Cardiac muscle cell (in vitro differentiated cells and primary cell): ENCODE results near the gene NR1I2. TPM values are rescaled to one million over a fixed set of nuclear protein-coding genes. Genes with fewer than 3 reads are reported as not detected.

ENCODE experiments used
- DNase-seq, 2 donors: peaks; one replicate each; pipeline versions ENCODE4 v3.0.0 to v3.0.0-alpha.2; 2010 to 2017; ENCODE audit warnings: low read depth in 1 of 2, low spot score in 1 of 2
- H3K27ac ChIP-seq: fragments of 200-600 bp; sonication (generic); 2 replicates; pipeline ENCODE4 v1.5.1; 2016
- H3K27me3 ChIP-seq: fragments of 200-600 bp; sonication (generic); 2 replicates; pipeline ENCODE4 v1.6.0; 2016; ENCODE audit warnings: control low read depth
- H3K36me3 ChIP-seq: fragments of 200-600 bp; sonication (generic); 2 replicates; pipeline ENCODE4 v1.5.1; 2016; ENCODE audit warnings: control low read depth
- H3K4me1 ChIP-seq: fragments of 200-600 bp; sonication (generic); 2 replicates; pipeline ENCODE4 v1.8.1; 2017; ENCODE audit warnings: low read depth, mild to moderate bottlenecking, mixed run types
- H3K4me3 ChIP-seq: fragments of 200-600 bp; sonication (generic); 2 replicates; pipeline ENCODE4 v1.5.1; 2016; ENCODE audit warnings: mild to moderate bottlenecking
- H3K9me3 ChIP-seq: fragments of 200-600 bp; sonication (generic); 2 replicates; pipeline ENCODE4 v1.5.1; 2017; ENCODE audit warnings: low read depth, mild to moderate bottlenecking, control low read depth
- CTCF ChIP-seq: IDR thresholded peaks from 2 replicates; pipeline ENCODE4 v1.5.1; 2012; ENCODE audit warnings: low read depth, mild to moderate bottlenecking, low read length
- polyA plus RNA-seq: library from polyadenylated mRNA; unstranded; fragments of >200 nt; fragmentation: Nextera tagmentation; extraction: Ambion mirVana; gene quantifications from 2 replicates; pipeline ENCODE4 v1.2.1, GENCODE V29; 2016
- total RNA-seq: library from RNA; depleted of rRNA; stranded (reverse); fragments of >200 nt; gene quantifications from 2 replicates; pipeline ENCODE4 v1.2.3, GENCODE V29; 2016

NR1I2 gene
- total and polyA plus RNA-seq, 2 experiments from 2014 or later: 0.06 TPM; not detected in 1

- no peak overlapping the region for H3K4me3 ChIP-seq
- TF ChIP-seq CTCF: no peak
- no peaks in the 10 kb centered on the region for H3K9me3 ChIP-seq
- H3K27ac ChIP-seq: peak overlapping the region; percentile 11
- peaks cover 13% of the 10 kb centered on the region for H3K36me3 ChIP-seq
- H3K4me1 ChIP-seq: no peaks in the 10 kb centered on the region
- no peak for DNase-seq
- no peaks in the 10 kb centered on the region for H3K27me3 ChIP-seq
Measured at GRCh38 chr3:119841808-119842471, 60.0 kb downstream of the NR1I2 start.

GRCh38 chr3:119849126-119849525 is 67.2 kb downstream of the NR1I2 start:
- Histone ChIP-seq H3K9me3 (no peaks in the 10 kb centered on the region), H3K36me3 (no peaks in the 10 kb centered on the region), H3K27ac (no peak overlapping the region), H3K4me1 (no peaks in the 10 kb centered on the region), H3K27me3 (no peaks in the 10 kb centered on the region), H3K4me3 (no peak overlapping the region)
- TF ChIP-seq CTCF: no peak
- no peak for DNase-seq

GRCh38 chr3:119856695-119857094 is 74.8 kb downstream of the NR1I2 start:
- no peak for TF ChIP-seq CTCF
- H3K27me3 ChIP-seq: no peaks in the 10 kb centered on the region
- no peak overlapping the region for H3K4me3 ChIP-seq
- peaks cover 1% of the 10 kb centered on the region for H3K36me3 ChIP-seq
- no peaks in the 10 kb centered on the region for H3K9me3 ChIP-seq
- H3K4me1 ChIP-seq: no peaks in the 10 kb centered on the region
- no peak for DNase-seq
- H3K27ac ChIP-seq: no peak overlapping the region

GRCh38 chr3:119858957-119859356 is 77.1 kb downstream of the NR1I2 start:
- no peaks in the 10 kb centered on the region for H3K27me3 ChIP-seq
- no peaks in the 10 kb centered on the region for H3K4me1 ChIP-seq
- H3K9me3 ChIP-seq: no peaks in the 10 kb centered on the region
- TF ChIP-seq CTCF: no peak
- H3K36me3 ChIP-seq: peaks cover 16% of the 10 kb centered on the region
- no peak overlapping the region for H3K4me3 ChIP-seq
- H3K27ac ChIP-seq: no peak overlapping the region
- no peak for DNase-seq

- peaks cover 16% of the 10 kb centered on the region for H3K36me3 ChIP-seq
- no peak for DNase-seq
- no peak overlapping the region for H3K27ac ChIP-seq
- H3K9me3 ChIP-seq: no peaks in the 10 kb centered on the region
- no peak overlapping the region for H3K4me3 ChIP-seq
- H3K27me3 ChIP-seq: no peaks in the 10 kb centered on the region
- TF ChIP-seq CTCF: no peak
- no peaks in the 10 kb centered on the region for H3K4me1 ChIP-seq
Measured at GRCh38 chr3:119859728-119860127, 77.8 kb downstream of the NR1I2 start.
